GM12874 (cell line): Measurements from ENCODE around the gene ITPK1.

Experiments used
- CTCF ChIP-seq: IDR thresholded peaks from 2 replicates; pipeline ENCODE4 v1.5.1; 2011; ENCODE audit warnings: low read depth, mild to moderate bottlenecking, control low read depth, low read length, moderate library complexity; ENCODE audit not compliant: insufficient read depth

ITPK1 gene

DNA sequence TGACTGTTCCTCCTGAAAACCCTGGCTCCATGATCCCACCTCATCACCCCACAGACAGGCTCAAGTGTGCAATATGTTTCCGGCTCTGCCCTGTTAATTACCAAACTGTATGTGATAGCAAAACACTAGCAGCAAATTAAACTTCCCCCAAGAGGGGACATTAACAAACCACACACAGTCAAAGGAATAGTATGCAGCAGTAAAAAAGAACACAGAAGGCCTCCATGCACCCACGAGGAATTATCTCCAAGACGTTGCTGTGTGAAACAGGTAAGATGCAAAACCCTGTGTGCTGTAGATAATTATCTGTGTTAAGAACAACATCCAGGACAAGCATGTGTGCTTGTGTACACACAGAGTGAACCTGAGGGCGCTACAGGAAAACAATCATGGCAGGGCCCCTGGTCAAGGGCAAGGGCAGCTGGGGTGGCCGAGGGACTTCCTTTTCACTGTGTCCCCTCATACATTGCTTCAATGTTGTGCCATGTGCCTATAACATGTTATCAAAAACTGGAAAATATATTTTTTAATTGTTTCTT lies 35.8 kb downstream of the ITPK1 start:
- no peak for TF ChIP-seq CTCF

GRCh38 chr14:93079321-93079720 lies 36.4 kb downstream of the ITPK1 start:
- TF ChIP-seq CTCF: no peak

- no peak for TF ChIP-seq CTCF
Observed at GRCh38 chr14:93078870-93079269, 36.9 kb downstream of the ITPK1 start.

GRCh38 chr14:93076755-93077154 lies 39.0 kb downstream of the ITPK1 start:
- TF ChIP-seq CTCF: no peak

- TF ChIP-seq CTCF: no peak
Observed at GRCh38 chr14:93075891-93076290, 39.8 kb downstream of the ITPK1 start.

DNA sequence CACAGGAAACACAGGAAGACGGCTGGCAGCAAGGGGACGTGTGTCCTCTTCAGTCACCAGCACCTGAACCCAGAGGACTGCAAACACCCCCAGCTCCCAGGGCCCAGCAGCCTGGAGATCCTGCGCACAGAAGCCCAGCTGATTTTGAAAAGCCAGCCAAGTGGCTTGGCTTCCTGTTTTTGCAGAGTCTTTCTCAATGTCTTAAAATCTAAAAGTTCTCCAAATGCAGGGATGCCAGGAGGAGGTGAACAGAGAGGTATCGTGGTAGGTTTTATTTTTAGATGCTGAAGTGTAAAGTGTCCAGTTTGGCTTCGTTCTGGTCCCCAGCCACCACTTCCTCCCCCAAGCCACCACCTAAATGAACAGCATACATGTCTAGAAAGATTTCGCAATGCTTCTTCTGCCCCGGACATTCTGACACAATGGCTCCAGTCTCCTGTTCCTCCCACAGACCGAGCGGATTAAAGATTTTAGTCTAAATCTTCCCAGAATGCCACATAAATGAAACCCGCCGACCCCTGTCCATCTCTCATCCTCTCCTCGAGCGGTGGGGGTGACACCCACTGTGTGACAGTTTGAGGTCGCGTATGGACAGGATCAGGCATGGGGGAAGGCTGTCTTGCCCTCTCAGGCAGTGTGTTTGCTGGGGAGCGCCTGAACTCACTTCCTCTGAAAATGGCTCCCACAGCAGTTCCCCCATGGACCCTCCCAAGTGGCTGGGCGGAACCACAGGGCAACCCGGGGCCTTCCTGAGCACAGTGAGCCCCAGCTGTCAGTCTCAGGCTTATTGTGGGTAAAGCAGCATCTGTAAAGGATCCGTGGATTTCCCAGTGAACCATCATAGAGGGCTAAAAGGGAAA lies 41.6 kb downstream of the ITPK1 start:
- no peak for TF ChIP-seq CTCF

GRCh38 chr14:93073358-93073707 lies 42.4 kb downstream of the ITPK1 start:
- no peak for TF ChIP-seq CTCF
